GM06990 (cell line): ENCODE measurements around the gene NAV2.

ENCODE experiments used
- DNase-seq: peaks from one replicate; pipeline ENCODE4 v3.0.0-alpha.2; 2011; ENCODE audit not compliant: insufficient read length; ENCODE audit errors: extremely low read depth
- H3K27me3 ChIP-seq: replicated peaks from 2 replicates; pipeline ENCODE4 v1.6.0; 2011; ENCODE audit warnings: low read length; ENCODE audit not compliant: control insufficient read depth, insufficient read depth
- H3K36me3 ChIP-seq: 2 replicates; pipeline ENCODE4 v1.5.1; 2011; ENCODE audit warnings: low read length; ENCODE audit not compliant: control insufficient read depth, insufficient read depth
- H3K4me3 ChIP-seq: replicated peaks from 2 replicates; pipeline ENCODE4 v1.5.1; 2011; ENCODE audit warnings: low read depth, mild to moderate bottlenecking, control low read depth, low read length
- TF ChIP-seq, protein P1 (sequence below): IDR thresholded peaks from 2 replicates; pipeline ENCODE4 v1.5.1; 2011; ENCODE audit warnings: low read length, control low read depth, mild to moderate bottlenecking, inconsistent platforms; ENCODE audit not compliant: insufficient read depth, poor library complexity, severe bottlenecking

The NAV2 gene

DNA sequence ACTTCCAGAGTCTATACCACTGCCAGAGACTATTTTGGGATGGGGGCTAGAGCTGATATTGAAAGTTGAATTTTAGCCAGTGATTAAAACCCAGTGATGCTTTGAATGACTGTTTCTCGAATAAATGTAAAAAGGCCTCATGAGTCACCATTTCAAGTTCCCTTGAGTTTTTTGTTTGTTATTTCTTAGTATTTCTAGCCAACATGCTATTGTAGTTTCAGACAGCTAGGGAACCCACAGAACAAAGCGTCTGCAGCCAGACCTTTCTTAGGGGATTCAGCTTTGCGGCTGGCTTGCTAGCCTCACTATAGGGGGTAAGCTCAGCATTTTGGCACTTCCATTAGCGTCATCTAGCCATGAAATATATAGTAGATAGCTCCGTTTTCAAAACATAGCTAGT, 381.1 kb downstream of the NAV2 start:
- Histone ChIP-seq H3K27me3 (no peaks in the 10 kb centered on the region; the same call in 1 of the 2 replicates), H3K36me3 (no peaks in the 10 kb centered on the region), H3K4me3 (no peak overlapping the region)
- DNase-seq = no peak
- TF ChIP-seq, protein P1, sequence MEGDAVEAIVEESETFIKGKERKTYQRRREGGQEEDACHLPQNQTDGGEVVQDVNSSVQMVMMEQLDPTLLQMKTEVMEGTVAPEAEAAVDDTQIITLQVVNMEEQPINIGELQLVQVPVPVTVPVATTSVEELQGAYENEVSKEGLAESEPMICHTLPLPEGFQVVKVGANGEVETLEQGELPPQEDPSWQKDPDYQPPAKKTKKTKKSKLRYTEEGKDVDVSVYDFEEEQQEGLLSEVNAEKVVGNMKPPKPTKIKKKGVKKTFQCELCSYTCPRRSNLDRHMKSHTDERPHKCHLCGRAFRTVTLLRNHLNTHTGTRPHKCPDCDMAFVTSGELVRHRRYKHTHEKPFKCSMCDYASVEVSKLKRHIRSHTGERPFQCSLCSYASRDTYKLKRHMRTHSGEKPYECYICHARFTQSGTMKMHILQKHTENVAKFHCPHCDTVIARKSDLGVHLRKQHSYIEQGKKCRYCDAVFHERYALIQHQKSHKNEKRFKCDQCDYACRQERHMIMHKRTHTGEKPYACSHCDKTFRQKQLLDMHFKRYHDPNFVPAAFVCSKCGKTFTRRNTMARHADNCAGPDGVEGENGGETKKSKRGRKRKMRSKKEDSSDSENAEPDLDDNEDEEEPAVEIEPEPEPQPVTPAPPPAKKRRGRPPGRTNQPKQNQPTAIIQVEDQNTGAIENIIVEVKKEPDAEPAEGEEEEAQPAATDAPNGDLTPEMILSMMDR = no peak

DNA sequence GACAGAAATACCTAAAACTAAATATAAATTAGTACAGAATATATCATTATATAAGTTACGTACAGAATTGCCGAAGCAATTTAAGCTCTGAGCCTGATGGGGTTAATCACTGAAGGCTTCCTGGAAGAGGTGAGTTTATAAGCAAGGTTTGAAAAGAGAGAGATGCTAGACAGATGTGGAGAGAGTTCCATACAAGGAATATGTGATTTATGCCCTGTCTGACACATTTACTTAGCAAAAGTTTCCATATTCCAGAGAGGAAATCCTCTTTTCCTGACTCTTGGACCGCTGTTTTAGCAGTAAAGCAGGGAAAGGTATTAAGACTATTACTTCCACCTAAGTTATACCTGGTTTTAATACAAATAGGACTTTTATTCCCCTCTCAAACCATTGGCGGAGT, 382.6 kb downstream of the NAV2 start:
- Histone ChIP-seq H3K4me3 (no peak overlapping the region), H3K27me3 (no peaks in the 10 kb centered on the region; the same call in 1 of the 2 replicates), H3K36me3 (no peaks in the 10 kb centered on the region)
- TF ChIP-seq, protein P1 = no peak
- no peak for DNase-seq

- no peak for DNase-seq
- no peak overlapping the region for H3K4me3 ChIP-seq
- TF ChIP-seq, protein P1 = no peak
- no peaks in the 10 kb centered on the region for H3K27me3 ChIP-seq
- no peaks in the 10 kb centered on the region for H3K36me3 ChIP-seq
Observed at GRCh38 chr11:20097319-20098221, 384.9 kb downstream of the NAV2 start.

- Histone ChIP-seq H3K4me3 (no peak overlapping the region), H3K27me3 (no peaks in the 10 kb centered on the region), H3K36me3 (no peaks in the 10 kb centered on the region)
- DNase-seq = no peak
- TF ChIP-seq, protein P1 = no peak
Observed at GRCh38 chr11:20099527-20099926, 386.9 kb downstream of the NAV2 start.

GRCh38 chr11:20102397-20102796, 389.8 kb downstream of the NAV2 start:
- H3K36me3 ChIP-seq = no peaks in the 10 kb centered on the region
- TF ChIP-seq, protein P1 = no peak
- no peaks in the 10 kb centered on the region for H3K27me3 ChIP-seq
- DNase-seq = no peak
- no peak overlapping the region for H3K4me3 ChIP-seq

DNA sequence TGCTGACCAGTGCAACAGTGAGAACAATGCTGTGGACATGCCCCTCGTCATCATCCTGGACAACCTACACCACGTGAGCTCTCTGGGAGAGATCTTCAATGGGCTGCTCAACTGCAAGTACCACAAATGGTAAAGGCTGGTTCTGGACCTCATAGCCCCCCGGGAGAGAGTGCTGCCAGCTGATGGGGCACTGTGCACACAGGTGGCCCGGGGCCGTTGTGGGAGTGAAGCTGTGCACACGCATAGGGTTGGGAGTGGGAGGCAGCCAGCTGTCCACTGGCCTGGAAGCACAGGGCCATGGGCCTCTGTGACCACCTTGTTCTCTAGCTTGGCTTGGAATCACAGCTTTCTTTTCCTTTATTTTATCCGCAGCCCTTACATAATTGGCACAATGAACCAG, 390.6 kb downstream of the NAV2 start:
- Histone ChIP-seq H3K4me3 (no peak overlapping the region), H3K27me3 (no peaks in the 10 kb centered on the region), H3K36me3 (no peaks in the 10 kb centered on the region)
- TF ChIP-seq, protein P1 = no peak
- DNase-seq = no peak
